ENCODE measurements around the gene PHKG1.
"Not testable (repeated sequence)": the region's sequence is repeated elsewhere in the genome, so short reads cannot be mapped to it uniquely, and the experiment has no call there.

PHKG1 gene

DNA sequence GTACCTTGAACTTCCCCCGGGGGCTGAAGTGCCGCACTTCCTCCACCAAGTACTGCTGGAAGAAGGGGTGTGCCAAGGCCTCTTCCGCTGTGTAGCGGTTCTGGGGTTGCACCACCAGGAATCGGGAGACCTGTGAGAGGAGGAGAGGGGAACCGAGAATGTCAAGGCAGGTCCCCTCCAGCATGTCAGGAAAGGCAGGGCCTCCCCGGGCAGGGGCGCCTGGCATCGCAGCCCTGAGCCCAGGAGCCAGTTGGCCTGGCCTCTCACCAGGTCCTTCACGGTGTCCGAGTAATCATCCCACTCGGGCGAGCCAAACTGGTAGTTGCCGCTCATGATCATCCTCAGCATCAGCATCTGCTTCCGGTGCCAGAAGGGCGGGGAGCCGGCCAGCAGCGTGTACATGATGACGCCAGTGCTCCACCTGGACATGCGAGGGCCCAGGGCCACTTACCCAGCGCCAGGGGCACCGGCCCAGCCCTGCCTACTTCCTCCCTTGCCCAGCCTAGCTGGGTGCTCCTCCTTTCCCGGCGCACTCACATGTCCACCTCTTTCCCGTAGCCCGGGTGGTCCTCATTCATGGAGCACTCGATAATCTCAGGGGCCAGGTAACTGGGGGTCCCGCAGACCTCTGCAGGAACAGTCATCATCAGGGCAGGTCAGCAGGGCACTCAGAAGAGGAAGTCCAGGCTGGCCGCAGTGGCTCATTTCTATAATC, 11.0 kb downstream of the PHKG1 start:
- no peak for DNase-seq

DNA sequence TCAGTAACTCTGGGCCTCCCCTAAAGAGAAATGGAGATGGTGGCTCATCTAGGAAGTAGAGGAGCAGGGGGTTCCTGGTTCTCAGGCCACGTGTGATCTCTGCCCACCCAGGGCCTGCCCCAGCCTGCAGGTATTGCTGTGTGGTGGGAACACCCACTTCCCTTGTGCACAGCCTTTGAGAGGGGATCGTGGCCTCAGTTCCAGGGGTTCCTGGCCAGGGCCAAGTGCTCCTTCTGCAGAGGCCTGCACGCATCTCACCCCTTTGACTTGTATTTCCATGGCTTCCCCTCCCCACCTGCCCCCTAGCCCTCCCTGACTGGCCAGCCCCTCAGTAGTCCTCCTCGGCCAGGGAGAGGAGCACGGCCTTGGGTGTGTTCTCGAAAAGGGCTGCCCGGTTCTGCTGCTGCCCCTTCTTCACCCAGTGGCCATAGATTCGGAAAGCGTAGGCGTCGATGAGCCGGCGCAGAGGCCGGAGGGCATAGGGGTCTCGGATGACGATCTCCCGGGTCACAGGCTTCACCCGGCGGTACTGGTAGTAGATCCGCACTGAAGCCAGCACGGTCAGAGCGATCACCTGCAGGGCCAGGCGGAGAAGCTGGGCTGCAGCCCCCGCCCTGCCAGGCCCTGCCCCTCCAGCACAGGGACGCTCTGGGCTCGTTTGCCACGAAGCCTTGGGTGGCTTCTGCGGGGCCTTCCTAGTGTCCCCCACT, 11.9 kb downstream of the PHKG1 start:
- not testable (repeated sequence) for DNase-seq

DNA sequence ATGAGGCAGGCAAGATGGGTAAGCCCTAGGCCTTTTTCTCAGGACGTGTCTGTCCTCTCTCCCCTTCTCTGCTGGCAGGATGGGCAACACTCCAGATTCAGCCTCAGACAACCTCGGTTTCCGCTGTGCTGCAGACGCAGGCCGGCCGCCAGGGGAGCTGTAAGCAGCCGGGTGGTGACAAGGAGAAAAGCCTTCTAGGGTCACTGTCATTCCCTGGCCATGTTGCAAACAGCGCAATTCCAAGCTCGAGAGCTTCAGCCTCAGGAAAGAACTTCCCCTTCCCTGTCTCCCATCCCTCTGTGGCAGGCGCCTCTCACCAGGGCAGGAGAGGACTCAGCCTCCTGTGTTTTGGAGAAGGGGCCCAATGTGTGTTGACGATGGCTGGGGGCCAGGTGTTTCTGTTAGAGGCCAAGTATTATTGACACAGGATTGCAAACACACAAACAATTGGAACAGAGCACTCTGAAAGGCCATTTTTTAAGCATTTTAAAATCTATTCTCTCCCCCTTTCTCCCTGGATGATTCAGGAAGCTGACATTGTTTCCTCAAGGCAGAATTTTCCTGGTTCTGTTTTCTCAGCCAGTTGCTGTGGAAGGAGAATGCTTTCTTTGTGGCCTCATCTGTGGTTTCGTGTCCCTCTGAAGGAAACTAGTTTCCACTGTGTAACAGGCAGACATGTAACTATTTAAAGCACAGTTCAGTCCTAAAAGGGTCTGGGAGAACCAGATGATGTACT, 13.1 kb downstream of the PHKG1 start:
- DNase-seq = no peak

DNA sequence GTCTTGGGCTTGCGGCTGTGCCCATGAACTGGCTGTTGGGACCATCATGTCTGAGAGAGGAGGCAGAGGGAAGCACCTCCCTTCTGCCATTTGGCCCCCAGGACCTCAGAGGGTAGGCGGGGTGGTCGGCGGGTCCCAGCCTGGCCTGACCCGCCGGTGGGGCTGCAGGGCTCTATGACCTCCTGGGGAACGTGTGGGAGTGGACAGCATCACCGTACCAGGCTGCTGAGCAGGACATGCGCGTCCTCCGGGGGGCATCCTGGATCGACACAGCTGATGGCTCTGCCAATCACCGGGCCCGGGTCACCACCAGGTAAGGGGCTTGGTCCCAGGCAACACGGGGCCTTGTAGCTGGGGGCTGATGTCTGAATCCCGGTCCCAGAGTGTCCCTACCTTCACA, 14.6 kb downstream of the PHKG1 start:
- no peak for DNase-seq

DNA sequence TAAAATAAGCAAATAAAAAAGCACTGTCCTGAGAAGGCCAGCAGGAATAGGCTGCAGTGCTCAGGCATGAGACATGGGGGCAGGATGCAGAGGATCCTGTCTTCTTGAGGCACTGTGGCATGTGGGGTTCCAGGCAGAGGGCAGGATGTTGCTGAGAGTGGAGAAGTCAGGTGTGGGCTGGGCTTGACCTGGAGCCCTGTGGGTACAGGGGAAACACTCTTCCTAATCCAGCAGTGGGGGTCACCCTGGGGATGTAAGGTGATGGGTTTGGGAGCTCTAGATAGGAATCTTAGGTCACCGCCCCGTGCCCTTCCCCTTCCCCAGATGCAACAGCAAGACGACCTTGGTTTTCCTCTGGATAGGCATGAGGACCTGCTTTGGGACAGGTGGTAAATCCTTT, 15.1 kb downstream of the PHKG1 start:
- no peak for DNase-seq

DNA sequence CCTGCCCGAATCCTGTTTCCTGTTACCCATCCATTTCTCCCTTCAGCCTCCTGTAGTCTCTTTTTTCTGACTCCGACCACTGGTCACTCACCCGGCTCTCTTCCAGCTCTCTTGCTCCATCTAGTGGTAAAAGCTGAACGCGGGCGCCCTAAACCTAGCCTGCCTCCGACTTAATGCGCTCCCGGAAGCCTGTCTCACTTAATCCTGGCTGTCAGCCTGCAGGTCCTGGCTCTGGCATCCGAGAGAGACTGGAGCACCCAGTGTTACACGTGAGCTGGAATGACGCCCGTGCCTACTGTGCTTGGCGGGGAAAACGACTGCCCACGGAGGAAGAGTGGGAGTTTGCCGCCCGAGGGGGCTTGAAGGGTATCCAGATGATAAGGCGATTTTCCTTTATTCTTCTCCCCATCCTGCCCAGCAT, 18.4 kb downstream of the PHKG1 start:
- peak; percentile 52 to 97 for DNase-seq

DNA sequence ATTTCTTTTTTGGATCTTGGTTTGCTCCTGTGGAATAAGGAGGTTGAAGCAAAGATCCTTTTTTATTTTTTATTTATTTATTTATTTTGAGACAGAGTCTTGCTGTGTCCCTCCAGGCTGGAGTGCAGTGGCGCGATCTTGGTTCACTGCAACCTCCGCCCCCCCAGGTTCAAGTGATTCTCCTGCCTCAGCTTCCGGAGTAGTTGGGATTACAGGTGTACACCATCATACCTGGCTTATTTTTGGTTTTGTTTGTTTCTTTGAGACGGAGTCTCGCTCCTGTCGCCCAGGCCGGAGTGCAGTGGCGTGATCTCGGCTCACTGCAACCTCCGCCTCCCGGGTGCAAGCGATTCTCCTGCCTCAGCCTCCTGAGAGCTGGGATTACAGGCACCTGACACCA, 26.4 kb downstream of the PHKG1 start:
- DNase-seq = not testable (repeated sequence)

DNA sequence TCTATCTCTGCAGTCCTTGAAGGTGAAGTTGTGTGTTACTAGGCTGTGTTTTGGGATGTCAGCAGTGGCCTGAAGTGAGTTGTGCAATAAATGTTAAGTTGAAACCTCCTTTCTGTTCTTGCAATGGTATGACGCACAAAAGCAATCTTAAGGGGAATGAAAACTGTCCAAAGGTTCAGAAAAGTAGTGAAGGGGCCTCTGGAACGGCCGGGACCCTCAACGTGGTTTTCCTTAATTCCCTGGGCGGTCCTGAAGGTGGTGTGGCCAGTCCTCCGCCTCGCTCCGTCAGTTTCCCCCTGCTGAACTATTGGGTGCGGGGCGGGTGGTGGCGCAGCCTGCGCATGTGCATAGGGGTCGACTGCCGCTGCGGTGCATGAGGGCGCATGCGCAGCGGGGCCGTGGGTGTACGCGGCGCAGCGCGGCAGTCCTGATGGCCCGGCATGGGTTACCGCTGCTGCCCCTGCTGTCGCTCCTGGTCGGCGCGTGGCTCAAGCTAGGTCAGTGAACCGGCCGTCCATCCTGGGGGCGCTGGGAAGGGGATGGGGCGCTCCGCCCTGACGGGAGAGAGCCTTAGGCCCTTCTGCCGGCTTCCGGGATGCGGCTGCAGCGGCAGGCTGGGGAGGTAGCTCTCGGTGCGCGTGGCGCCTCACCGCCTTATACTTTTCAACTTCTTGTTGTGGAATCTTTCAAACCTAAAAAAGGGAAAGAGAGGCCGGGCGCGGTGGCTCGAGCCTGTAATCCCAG, 28.7 kb downstream of the PHKG1 start, which contains the start of gene SUMF2:
Gene SUMF2 (plus strand): TSS at position 405 of the 744 bp plus-strand sequence. CDS start 26 bp downstream, at position 431.
- peak; percentile 88 to 90 for DNase-seq

DNA sequence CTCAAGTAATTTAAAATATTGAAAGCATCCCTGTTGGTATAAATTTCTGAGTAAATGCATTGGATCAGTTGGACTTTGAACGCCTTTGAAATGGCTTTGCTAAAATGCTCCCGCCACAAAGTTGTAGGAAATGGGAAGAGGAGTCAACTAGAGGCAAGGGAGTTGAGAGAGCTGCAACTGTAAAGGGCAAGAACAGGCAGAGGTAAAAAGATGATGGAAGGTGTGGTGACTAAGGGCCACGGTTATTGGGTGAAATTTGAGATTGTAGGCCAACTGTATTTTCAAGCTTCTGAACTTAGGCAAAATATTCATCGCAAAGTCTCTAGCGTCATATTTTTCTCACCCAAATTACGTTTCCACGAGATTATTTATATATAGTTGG, 29.3 kb downstream of the PHKG1 start:
- DNase-seq = no peak

DNA sequence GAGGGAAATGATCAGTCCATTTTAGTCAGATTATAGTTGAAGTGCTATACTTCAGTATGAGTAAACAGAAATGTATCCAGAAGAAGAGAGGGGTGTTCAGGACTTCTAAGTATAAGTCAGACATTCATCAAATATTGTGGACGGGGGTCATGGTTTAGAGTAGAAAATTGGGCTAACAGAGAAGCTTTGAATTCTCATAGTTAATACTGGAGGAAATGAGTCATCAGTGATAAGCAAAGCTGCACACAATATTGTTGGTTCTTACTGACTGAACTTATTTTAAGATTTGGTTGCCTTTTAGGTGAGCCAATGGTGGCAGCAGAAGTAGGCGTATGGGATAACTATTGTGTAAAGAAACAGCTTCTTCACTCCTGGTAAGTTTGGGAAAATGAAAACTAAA, 30.4 kb downstream of the PHKG1 start:
- no peak for DNase-seq

DNA sequence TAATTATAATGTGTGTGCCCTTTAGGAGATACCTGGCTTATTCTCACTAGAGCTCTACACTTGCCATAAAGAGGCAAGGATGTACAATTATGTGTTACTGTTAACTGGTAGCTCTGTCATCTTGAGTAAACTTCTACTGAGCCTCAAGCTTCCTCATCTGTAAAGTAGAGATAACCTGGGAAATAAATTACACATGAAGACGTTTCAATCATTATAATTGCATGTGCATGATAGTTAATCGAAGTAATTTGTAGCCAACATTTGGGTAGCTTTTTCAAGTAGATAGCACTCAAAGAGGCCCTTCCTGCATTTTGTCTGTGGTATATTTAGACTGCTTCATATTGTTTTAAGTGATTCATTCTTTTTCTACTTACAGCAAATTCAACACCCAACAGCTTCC, 38.8 kb downstream of the PHKG1 start:
- no peak for DNase-seq

DNA sequence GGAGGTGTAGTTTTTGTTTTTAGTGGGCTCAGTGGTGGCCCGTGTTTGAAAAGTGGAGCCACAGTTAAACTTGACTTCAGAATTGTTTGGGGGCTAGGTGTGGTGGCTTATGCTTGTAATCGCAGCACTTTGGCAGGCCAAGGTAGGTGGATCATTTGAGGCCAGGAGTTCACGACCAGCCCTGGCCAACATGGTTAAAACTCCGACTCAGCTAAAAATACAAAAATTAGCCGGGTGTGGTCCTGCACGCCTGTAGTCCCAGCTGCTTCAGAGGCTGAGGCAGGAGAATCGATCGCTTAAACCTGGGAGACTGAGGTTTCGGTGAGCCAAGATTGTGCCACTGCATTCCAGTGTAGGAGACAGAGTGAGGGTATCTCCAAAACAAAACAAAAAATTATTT, 39.4 kb downstream of the PHKG1 start:
- no peak for DNase-seq

DNA sequence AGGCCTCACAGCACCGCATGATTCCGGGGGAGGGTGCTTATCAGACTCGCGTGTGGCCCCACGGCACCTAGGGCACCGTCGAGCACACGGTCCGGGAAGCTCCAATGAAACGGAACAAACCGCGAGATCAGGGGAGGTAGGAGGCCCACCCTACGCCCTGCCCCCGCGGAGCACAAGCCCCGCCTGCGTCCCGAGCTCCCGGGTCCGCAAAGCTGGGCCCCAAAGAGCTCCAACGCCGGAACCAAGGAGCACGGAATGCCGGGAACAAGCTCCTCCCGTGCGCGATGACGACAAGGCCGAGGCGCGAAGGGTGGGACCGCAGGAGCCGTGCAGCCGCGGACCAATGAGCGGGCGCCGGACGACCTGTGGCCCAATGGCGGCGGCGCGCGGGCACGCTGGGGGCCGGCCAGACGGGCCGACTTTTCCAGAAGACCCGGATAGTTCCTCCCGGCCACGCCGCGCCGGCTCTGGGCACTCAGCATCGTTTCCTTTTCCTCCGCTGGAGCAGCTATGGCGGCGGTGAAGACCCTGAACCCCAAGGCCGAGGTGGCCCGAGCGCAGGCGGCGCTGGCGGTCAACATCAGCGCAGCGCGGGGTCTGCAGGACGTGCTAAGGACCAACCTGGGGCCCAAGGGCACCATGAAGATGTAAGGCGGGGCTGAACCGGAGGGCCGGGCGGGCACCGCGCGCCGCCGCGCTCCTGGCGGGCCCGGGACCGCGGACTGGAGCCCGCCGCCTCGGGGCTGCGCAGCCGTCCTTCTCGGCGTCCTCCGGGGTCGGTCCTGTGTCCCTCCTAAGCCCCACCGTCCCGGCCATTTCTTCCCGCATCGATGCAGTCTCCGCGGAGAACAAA, 41.2 kb downstream of the PHKG1 start, which contains the start of the genes CCT6A and PSPH:
Gene CCT6A (plus strand): TSS at position 427 of the 853 bp plus-strand sequence. CDS start 84 bp downstream, at position 511.
Gene PSPH (minus strand): TSS at position 106 of the 853 bp plus-strand sequence. CDS start 30,232 bp downstream, outside the sequence.
- peak; percentile 95 to 97 for DNase-seq

DNA sequence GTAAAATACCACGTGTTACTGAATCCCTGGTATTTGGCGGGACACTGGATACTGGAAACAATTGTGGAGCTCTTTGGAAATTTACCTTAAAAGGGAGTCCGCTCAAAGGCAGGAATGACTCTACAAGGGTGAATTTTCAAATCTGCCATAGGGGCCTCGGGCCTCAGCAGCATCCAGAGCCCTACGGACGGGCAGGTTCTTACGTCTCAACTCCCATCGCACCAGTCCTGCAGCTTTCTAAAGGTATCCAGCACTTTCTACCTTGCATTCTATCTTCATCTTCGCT, 41.8 kb downstream of the PHKG1 start:
- no peak for DNase-seq

DNA sequence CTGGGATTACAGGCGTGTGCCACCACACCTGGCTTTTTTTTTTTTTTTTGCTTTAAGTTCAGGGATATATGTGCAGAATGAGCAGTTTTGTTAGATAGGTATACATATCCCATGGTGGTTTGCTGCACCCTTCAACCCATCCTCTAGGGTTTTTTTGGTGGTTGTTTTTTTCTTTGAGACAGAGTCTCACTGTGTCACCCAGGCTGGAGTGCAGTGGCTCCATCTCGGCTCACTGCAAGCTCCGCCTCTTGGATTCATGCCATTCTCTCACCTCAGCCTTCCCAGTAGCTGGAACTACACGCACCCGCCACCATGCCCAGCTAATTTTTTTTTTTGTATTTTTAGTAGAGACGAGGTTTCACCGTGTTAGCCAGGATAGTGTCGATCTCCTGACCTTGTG, 44.0 kb downstream of the PHKG1 start:
- DNase-seq = not testable (repeated sequence)

DNA sequence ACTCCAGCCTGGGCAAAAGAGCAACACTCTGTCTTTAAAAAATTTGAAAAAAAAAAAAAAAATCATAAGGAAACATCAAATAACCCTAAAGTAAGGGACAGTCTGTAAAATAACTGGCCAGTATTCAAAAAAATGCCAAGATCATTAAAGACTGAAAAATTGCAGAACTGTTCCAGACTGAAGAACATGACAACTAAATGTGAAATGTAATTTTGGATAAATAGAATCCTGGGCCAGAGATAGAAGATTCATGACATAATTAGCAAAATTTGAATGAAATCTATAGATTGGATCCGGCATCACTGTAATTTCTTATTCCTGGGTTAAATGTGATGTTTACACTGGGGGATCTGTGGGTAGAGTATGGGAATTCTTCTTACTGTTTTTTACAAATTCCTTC, 44.5 kb downstream of the PHKG1 start:
- no peak for DNase-seq

DNA sequence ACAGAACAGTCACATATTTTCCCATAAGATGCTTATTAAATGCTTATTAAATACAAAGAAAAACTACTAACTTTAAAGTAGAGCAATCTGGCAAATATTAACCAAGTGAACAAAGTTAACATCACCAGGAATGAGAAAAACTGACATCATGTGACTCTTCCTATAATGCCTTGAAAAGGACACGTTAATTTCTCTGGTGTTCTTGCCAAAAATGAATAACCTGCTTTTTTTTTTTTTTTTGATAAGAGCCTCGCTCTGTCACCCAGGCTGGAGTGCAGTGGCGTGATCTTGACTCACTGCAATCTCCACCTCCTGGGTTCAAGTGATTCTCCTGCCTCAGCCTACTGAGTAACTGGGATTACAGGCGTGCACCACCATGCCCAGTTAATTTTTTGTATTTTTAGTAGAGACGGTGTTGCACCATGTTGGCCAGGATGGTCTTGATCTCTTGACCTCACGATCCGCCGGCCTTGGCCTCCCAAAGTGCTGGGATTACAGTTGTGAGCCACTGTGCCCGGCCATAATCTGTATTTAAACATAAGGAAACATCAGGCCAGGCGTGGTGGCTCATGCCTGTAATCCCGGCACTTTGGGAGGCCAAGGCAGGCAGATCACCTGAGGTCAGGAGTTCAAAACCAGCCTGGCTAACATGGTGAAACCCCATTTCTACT, 45.2 kb downstream of the PHKG1 start:
- DNase-seq = not testable (repeated sequence)

DNA sequence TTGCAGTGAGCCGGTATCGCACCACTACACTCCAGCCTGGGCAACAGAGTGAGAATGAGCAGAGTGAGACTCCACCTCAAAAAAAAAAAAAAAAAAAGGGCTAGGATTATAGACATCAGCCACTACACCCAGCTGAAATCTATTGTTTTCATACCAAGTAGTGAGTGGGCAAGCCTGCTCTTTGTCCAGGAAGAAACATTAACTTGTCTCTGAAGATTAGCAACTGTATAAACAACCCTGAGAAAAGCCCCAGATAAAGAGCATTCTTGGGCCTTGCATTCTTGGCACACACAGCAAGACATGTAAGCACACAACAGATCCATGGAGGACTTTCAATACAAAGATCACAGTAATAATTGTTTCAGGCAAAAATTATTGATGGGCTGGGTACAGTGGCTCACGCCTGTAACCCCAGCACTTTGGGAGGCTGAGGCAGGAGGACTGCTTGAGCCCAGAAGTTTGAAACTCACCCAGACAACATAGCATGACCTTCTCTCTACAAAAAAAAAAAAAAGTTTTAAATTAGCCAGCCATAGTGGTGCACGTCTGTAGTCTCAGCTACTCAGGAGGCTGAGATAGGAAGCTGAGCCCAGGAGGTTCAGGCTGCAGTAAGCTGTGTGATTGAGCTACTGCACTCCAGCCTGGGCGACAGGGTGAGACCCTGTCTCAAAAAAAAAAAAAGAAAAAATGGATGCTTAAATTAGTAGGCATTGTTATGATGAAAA, 45.9 kb downstream of the PHKG1 start:
- DNase-seq = no peak

DNA sequence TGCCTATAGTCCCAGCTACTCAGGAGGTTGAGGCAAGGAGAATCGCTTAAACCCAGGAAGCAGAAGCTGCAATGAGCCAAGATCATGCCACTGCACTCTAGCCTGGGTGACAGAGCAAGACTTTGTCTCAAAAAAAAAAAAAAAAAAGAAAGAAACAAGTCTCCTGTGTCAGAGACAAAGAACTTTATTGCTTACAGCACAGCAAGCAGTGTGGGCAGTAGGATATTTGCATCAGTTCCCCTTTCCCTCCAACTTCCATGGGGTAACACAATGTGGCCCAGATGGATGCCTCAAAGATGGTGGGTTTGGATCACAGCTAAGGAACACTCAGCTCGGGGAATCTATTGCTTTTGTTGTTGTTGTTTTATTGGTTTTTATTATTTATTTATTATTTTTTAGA, 47.0 kb downstream of the PHKG1 start:
- DNase-seq = peak; percentile 26 to 70

DNA sequence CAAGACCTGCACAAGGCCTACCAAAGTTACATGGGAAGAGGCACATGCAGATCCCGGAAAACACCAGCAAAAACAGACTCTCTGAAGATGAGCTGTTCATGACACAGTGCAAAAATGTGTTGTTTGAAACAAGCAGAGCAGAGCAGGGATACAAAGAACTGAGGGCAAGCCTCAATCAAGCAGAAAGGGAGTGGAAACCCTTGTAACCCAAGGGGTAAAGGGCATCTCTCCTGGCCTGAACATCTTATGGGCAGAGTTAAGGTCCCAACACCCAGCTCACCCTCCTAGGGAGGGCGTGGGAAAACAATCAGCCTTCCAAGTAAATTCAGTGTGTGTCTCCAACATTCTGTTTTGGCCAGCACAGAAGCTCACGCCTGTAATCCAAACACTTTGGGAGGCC, 52.0 kb downstream of the PHKG1 start:
- peak in 1 of 2 donors; percentile 20 for DNase-seq

All from inflammatory macrophage treated with lipopolysaccharide for 1 hour (primary cell).